GM21381 (cell line): Measurements from ENCODE around the gene IFT88.

Experiments used
- ATAC-seq: cut with Tn5 transposase; IDR thresholded peaks from one replicate; pipeline ENCODE4 v1.9.1; 2021; ENCODE audit warnings: mild to moderate bottlenecking, moderate library complexity; ENCODE audit not compliant: unreplicated experiment

Gene IFT88

GRCh38 chr13:20561741-20562140 is 5.2 kb upstream of the IFT88 start:
- ATAC-seq: no peak

GRCh38 chr13:20565115-20565736 is 1.7 kb upstream of the IFT88 start:
- no peak for ATAC-seq

- ATAC-seq: peak; percentile 3
These were observed 474 bp upstream of the IFT88 start for GRCh38 chr13:20566468-20566897.

GRCh38 chr13:20567881-20568528 is 1.0 kb downstream of the IFT88 start:
- ATAC-seq: no peak

- no peak for ATAC-seq
These were observed 3.6 kb downstream of the IFT88 start for GRCh38 chr13:20570517-20570916.

GRCh38 chr13:20571676-20572075 is 4.7 kb downstream of the IFT88 start:
- no peak for ATAC-seq

- no peak for ATAC-seq
These were observed 6.2 kb downstream of the IFT88 start for GRCh38 chr13:20573186-20573585.

GRCh38 chr13:20573636-20574035 is 6.7 kb downstream of the IFT88 start:
- no peak for ATAC-seq

- no peak for ATAC-seq
These were observed 12.2 kb downstream of the IFT88 start for GRCh38 chr13:20579191-20579590.

GRCh38 chr13:20580257-20580656 is 13.3 kb downstream of the IFT88 start:
- ATAC-seq: no peak

GRCh38 chr13:20582026-20582425 is 15.1 kb downstream of the IFT88 start:
- ATAC-seq: no peak

- no peak for ATAC-seq
These were observed 16.9 kb downstream of the IFT88 start for GRCh38 chr13:20583803-20584293.

GRCh38 chr13:20585371-20585770 is 18.4 kb downstream of the IFT88 start:
- ATAC-seq: no peak

- ATAC-seq: no peak
These were observed 21.7 kb downstream of the IFT88 start for GRCh38 chr13:20588529-20589110.

- no peak for ATAC-seq
These were observed 23.6 kb downstream of the IFT88 start for GRCh38 chr13:20590561-20590960.

- no peak for ATAC-seq
These were observed 25.6 kb downstream of the IFT88 start for GRCh38 chr13:20592606-20593005.

- no peak for ATAC-seq
These were observed 27.3 kb downstream of the IFT88 start for GRCh38 chr13:20594280-20594679.

- ATAC-seq: no peak
These were observed 40.1 kb downstream of the IFT88 start for GRCh38 chr13:20607015-20607414.

GRCh38 chr13:20608438-20609020 is 41.6 kb downstream of the IFT88 start:
- no peak for ATAC-seq

- ATAC-seq: no peak
These were observed 42.2 kb downstream of the IFT88 start for GRCh38 chr13:20609145-20609544.

- ATAC-seq: no peak
These were observed 43.0 kb downstream of the IFT88 start for GRCh38 chr13:20610006-20610405.
